AG04449 (cell line): ENCODE data around the gene PHC2.

Experiments
- CTCF ChIA-PET: fragments of 350-600 bp; formaldehyde crosslinking; extraction: SDS; loops from one replicate; lab custom pipeline; 2021; ENCODE audit warnings: antibody characterized with exemption; lab: Yijun Ruan, JAX
- POLR2A ChIA-PET: fragments of 400-600, 350-600 bp; formaldehyde crosslinking; extraction: SDS; loops from one replicate; lab custom pipeline; 2020; ENCODE audit warnings: antibody characterized with exemption, inconsistent platforms; lab: Yijun Ruan, JAX
- DNase-seq: peaks from one replicate; pipeline ENCODE4 v3.0.0-alpha.2; 2010; ENCODE audit warnings: low read depth, low spot score
- H3K4me3 ChIP-seq: 2 replicates; pipeline ENCODE4 v1.5.1; 2011; ENCODE audit warnings: low read depth, mild to moderate bottlenecking, control low read depth, low read length
- CTCF ChIP-seq: IDR thresholded peaks from one replicate; pipeline ENCODE4 v1.5.1; 2011; ENCODE audit warnings: mild to moderate bottlenecking, moderate library complexity, low read length, control low read depth, inconsistent platforms; ENCODE audit not compliant: insufficient read depth; ENCODE audit errors: missing control alignments

Gene PHC2

GRCh38 chr1:33408093-33408436 lies 22.8 kb downstream of the PHC2 start:
- DNase-seq: no peak
- TF ChIP-seq CTCF: no peak
- POLR2A ChIA-PET: no interaction called here
- CTCF ChIA-PET: interaction anchor here (0.9 to 3.1 kb wide), 4 partner anchors 11 to 42 kb away, joined by 3 to 8 read pairs (median 4); no protein-coding TSS in a partner anchor
- H3K4me3 ChIP-seq: no peak overlapping the region

GRCh38 chr1:33407352-33408092 lies 23.4 kb downstream of the PHC2 start:
- ChIA-PET POLR2A (no interaction called here), CTCF (interaction anchor here (0.9 to 3.1 kb wide), 4 partner anchors 10 to 41 kb away, joined by 3 to 8 read pairs (median 4); no protein-coding TSS in a partner anchor)
- no peak for TF ChIP-seq CTCF
- H3K4me3 ChIP-seq: no peak overlapping the region
- DNase-seq: no peak

GRCh38 chr1:33402206-33402605 lies 28.7 kb downstream of the PHC2 start:
- no peak for DNase-seq
- ChIA-PET CTCF (no interaction called here), POLR2A (no interaction called here)
- H3K4me3 ChIP-seq: no peak overlapping the region
- TF ChIP-seq CTCF: no peak

GRCh38 chr1:33401471-33401870 lies 29.4 kb downstream of the PHC2 start:
- ChIA-PET POLR2A (no interaction called here), CTCF (interaction anchor here (0.7 to 1.1 kb wide), 2 partner anchors 11 to 52 kb away, joined by 3 read pairs; no protein-coding TSS in a partner anchor)
- no peak for TF ChIP-seq CTCF
- no peak overlapping the region for H3K4me3 ChIP-seq
- DNase-seq: no peak

DNA sequence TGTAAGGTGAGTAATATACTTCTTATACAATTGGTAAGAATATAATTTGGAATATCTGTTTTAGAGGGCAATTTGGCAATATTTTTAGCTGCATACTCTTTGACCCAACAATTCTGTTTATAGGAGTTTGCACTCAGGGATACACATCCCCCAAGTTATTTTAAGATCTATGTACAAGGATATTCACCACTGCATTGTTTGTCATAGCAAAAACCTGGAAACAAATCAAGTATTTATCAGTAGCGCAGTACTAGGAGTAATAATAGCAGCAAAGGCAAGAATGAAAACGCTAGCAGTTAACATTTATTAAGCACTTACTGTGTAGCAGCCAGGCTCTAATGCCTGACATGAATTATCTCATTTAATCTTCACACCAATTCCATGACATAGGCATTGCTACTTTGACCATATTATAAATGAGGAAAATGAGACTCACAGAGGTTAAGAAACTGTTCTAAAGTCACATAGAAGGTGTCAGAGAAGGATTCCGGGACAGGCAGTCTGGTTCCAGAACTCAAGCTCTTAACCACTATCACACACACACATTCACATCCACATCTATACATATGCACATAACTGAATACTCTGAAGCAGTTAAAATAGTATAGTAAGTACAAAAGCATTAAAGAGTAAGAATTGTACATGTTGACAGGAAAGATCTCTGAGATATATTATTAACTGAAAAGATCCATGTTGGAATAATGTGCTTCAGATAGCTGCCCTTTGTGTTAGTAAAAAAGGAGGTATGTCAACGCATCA lies 30.6 kb downstream of the PHC2 start:
- H3K4me3 ChIP-seq: no peak overlapping the region
- CTCF ChIA-PET: no interaction called here
- no peak for DNase-seq
- POLR2A ChIA-PET: no interaction called here
- no peak for TF ChIP-seq CTCF

DNA sequence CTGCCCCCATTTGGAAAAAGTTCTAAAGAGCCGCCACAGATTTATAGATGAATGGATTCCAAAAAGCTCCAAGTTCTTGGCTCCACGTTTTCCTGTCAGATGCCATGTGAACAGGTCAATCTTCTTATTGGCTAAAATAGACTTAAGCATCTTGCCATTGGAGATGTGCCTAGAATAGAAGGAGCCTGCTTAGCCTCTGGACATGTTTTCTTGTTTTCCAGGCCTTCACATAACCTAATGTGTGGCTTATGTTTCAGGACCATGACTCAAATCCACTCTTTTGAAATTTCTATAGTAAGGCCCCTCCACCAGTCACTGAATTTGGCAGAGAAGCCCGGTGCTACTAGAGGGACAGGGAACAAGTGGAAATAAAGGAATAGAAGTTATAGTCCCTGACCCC lies 31.5 kb downstream of the PHC2 start:
- no peak overlapping the region for H3K4me3 ChIP-seq
- DNase-seq: no peak
- ChIA-PET POLR2A (no interaction called here), CTCF (no interaction called here)
- TF ChIP-seq CTCF: no peak
